GM12878 (cell line): ENCODE results near the gene USP46.

Experiments
- ATF2 ChIP-seq: IDR thresholded peaks from 2 replicates; pipeline ENCODE4 v1.6.1; 2012; ENCODE audit warnings: low read length, inconsistent platforms
- CTCF ChIP-seq, 3 experiments: IDR thresholded peaks in 2 of 3; conservative IDR thresholded peaks in 1 of 3; 2 replicates each; pipeline ENCODE4 v1.5.1; 2011; ENCODE audit warnings: low read depth in 3 of 3, low read length in 3 of 3, mild to moderate bottlenecking in 3 of 3, control low read depth in 2 of 3, moderate library complexity in 2 of 3, inconsistent platforms in 1 of 3, mixed read lengths in 1 of 3; ENCODE audit not compliant: control insufficient read depth in 2 of 3, insufficient read depth in 1 of 3; ENCODE audit errors: extremely low read depth in 1 of 3
- GABPA ChIP-seq: IDR thresholded peaks from 2 replicates; pipeline ENCODE4 v1.6.1; 2014; ENCODE audit warnings: antibody characterized with exemption, low read depth, mild to moderate bottlenecking, inconsistent platforms
- MXI1 ChIP-seq: fragments of 150-350 bp; IDR thresholded peaks from 2 replicates; pipeline ENCODE4 v1.6.1; 2011; ENCODE audit warnings: low read depth, mild to moderate bottlenecking, inconsistent platforms, low read length, improper control_type of control experiment
- NRF1 ChIP-seq: conservative IDR thresholded peaks from 2 replicates; pipeline ENCODE4 v1.6.1; 2011; ENCODE audit warnings: mild to moderate bottlenecking, low read depth, low read length, improper control_type of control experiment
- POLR2AphosphoS5 ChIP-seq: IDR thresholded peaks from 2 replicates; pipeline ENCODE4 v1.6.1; 2011; ENCODE audit warnings: mild to moderate bottlenecking, low read length, inconsistent platforms
- REST ChIP-seq: IDR thresholded peaks from 2 replicates; pipeline ENCODE4 v1.6.1; 2012; ENCODE audit warnings: mild to moderate bottlenecking, low read depth, low read length
- SP1 ChIP-seq: IDR thresholded peaks from one replicate; pipeline ENCODE4 v1.6.1; 2011; ENCODE audit warnings: low read depth, low read length
- SPI1 ChIP-seq: IDR thresholded peaks from 2 replicates; pipeline ENCODE4 v1.6.1; 2011; ENCODE audit warnings: low read depth, mild to moderate bottlenecking, low read length, moderate library complexity, borderline replicate concordance; ENCODE audit not compliant: insufficient read depth
- TAF1 ChIP-seq: IDR thresholded peaks from 2 replicates; pipeline ENCODE4 v1.6.1; 2011; ENCODE audit warnings: mild to moderate bottlenecking, low read depth, low read length, borderline replicate concordance
- TARDBP ChIP-seq: IDR thresholded peaks from 2 replicates; pipeline ENCODE4 v1.6.1; 2016; ENCODE audit warnings: borderline replicate concordance
- YY1 ChIP-seq: IDR thresholded peaks from 2 replicates; pipeline ENCODE4 v1.6.1; 2011; ENCODE audit warnings: low read depth, mild to moderate bottlenecking, low read length
- ZNF592 ChIP-seq: fragments of 450-650 bp; IDR thresholded peaks from 2 replicates; pipeline ENCODE4 v1.6.1; 2017; ENCODE audit warnings: mild to moderate bottlenecking, moderate library complexity
- TF ChIP-seq, protein P1 (sequence below): IDR thresholded peaks from 2 replicates; pipeline ENCODE4 v1.6.1; 2011; ENCODE audit warnings: borderline replicate concordance, low read depth, mild to moderate bottlenecking, moderate library complexity, mixed read lengths, low read length; ENCODE audit not compliant: insufficient read depth; ENCODE audit errors: extremely low read length

GRCh38 chr4:52579602-52580272 lies 79.4 kb downstream of the USP46 start:
- TF ChIP-seq REST (no peak), CTCF (IDR thresholded peaks at IDR 0.05 in 2 of 3, conservative IDR thresholded peaks at IDR 0.05 in 1 of 3; ENCODE audit: control insufficient read depth in 2 of 3, extremely low read depth in 1 of 3, insufficient read depth in 1 of 3, low read depth in 3 of 3, low read length in 3 of 3) (no peak), YY1 (no peak), ATF2 (no peak), GABPA (no peak), NRF1 (no peak), TAF1 (no peak), SPI1 (no peak), ZNF592 (no peak), POLR2AphosphoS5 (no peak), MXI1 (no peak), TARDBP (no peak), SP1 (no peak)
- TF ChIP-seq, protein P1, sequence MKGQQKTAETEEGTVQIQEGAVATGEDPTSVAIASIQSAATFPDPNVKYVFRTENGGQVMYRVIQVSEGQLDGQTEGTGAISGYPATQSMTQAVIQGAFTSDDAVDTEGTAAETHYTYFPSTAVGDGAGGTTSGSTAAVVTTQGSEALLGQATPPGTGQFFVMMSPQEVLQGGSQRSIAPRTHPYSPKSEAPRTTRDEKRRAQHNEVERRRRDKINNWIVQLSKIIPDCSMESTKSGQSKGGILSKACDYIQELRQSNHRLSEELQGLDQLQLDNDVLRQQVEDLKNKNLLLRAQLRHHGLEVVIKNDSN, result no peak
